ENCODE results near the gene SYT14.

The SYT14 gene

DNA sequence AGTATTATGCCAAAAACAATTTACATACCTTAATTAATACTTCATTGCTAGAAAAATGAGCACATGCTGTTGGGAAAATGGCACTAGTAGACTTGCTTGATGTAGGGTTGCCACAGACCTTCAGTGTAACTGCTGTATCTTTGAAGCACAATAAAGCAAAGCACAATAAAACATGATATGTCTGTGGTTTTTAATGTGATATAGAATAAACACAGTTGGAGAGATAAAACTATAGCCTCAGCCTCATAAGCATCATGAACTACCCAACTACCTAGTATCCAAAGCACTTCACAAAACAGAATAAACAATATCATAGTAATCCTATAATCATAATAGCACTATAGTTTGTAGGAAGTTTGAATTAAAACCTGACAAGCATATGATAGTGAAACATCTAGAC, 143.5 kb downstream of the SYT14 start:
- H3K4me3 ChIP-seq (ENCODE audit: low read depth, low read length): no peak overlapping the region
- DNase-seq (ENCODE audit: low read depth): no peak
- TF ChIP-seq, protein P1, sequence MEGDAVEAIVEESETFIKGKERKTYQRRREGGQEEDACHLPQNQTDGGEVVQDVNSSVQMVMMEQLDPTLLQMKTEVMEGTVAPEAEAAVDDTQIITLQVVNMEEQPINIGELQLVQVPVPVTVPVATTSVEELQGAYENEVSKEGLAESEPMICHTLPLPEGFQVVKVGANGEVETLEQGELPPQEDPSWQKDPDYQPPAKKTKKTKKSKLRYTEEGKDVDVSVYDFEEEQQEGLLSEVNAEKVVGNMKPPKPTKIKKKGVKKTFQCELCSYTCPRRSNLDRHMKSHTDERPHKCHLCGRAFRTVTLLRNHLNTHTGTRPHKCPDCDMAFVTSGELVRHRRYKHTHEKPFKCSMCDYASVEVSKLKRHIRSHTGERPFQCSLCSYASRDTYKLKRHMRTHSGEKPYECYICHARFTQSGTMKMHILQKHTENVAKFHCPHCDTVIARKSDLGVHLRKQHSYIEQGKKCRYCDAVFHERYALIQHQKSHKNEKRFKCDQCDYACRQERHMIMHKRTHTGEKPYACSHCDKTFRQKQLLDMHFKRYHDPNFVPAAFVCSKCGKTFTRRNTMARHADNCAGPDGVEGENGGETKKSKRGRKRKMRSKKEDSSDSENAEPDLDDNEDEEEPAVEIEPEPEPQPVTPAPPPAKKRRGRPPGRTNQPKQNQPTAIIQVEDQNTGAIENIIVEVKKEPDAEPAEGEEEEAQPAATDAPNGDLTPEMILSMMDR (IDR thresholded peaks at IDR 0.05; ENCODE audit: insufficient read depth, low read depth, low read length, missing control alignments): no peak

DNA sequence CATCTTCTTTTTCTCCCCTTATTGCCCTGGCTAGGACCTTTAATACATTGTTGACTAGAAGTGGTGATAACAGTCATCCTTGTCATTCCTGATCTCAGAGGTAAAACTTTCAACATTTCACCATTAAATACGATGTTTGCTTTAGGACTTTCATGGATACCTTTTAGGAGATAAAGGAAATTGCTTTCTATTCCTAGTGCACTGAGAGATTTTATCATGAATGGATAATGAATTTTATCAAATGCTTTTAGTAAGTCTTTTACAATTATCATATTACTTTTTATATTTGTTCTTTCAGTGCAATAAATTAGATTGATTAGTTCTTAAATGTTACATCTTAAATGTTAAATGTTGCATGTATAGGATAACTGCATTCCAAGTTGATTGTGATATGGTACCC, 147.3 kb downstream of the SYT14 start:
- no peak for DNase-seq (ENCODE audit: low read depth)
- TF ChIP-seq, protein P1 (IDR thresholded peaks at IDR 0.05; ENCODE audit: insufficient read depth, low read depth, low read length, missing control alignments): no peak
- H3K4me3 ChIP-seq (ENCODE audit: low read depth, low read length): no peak overlapping the region

DNA sequence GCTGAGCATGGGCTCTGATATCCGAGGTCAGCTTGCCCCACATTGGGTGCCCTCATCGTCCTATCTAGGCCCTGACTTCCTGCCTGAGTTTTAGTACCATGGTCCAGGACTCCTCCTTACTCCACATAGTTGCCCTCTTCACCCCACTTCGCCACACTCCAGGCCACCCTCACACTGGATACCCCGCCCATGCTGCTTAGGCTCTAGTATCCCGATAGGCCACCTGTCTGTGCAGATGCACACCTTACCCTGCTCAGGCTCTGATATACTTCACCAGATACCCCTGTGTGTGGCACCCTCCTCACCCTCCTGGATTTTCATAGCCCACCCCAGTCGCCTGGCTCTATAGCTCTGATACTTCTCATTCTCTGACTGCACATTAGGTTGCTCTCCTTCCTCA, 149.0 kb downstream of the SYT14 start:
- DNase-seq (ENCODE audit: low read depth): no peak
- no peak overlapping the region for H3K4me3 ChIP-seq (ENCODE audit: low read depth, low read length)
- TF ChIP-seq, protein P1 (IDR thresholded peaks at IDR 0.05; ENCODE audit: insufficient read depth, low read depth, low read length, missing control alignments): no peak

DNA sequence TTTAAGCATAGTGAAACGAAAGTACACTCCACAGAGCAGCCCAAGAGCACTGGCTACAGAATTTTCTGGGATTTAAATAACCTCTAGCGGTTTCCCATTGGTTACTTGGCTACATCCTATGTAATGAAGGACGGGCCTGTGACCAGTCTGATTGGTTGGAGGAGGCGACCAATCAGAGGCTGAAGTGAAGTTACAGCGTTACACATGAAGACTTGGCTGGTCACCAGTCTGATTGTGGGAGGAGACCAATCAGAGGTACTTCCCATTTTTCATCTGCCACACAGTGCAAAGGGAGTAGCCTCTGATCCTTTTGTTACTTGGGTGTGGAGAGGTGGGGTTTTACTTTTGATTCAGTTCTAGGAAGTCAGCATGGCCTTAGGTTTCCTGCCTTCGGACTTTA, 151.8 kb downstream of the SYT14 start:
- TF ChIP-seq, protein P1 (IDR thresholded peaks at IDR 0.05; ENCODE audit: insufficient read depth, low read depth, low read length, missing control alignments): no peak
- peak; percentile 8 for DNase-seq (ENCODE audit: low read depth)

DNA sequence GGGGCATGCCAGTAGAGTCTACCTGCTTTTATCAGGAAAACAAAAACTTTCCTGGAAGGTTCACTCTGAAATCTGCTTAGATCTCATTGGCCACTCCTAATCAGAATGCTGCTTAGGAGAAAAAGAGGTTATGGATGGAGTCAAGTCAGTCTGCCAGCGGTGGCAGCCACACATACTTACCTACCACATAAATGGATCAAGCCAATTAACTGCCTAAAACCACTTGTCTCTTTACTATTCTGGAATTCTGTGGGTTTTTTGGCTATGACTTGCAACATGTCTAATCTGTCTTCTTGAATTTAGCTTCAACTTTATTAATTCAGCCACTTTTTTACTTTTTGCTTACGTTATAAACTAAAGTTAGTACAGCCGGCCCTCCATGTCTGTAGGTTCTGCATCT, 154.3 kb downstream of the SYT14 start:
- no peak overlapping the region for H3K4me3 ChIP-seq (ENCODE audit: low read depth, low read length)
- DNase-seq (ENCODE audit: low read depth): no peak
- TF ChIP-seq, protein P1 (IDR thresholded peaks at IDR 0.05; ENCODE audit: insufficient read depth, low read depth, low read length, missing control alignments): no peak

More for the DNA sequence above, 151.8 kb downstream of the SYT14 start:
- H3K4me3 ChIP-seq (ENCODE audit: low read depth, low read length): no peak overlapping the region

DNA sequence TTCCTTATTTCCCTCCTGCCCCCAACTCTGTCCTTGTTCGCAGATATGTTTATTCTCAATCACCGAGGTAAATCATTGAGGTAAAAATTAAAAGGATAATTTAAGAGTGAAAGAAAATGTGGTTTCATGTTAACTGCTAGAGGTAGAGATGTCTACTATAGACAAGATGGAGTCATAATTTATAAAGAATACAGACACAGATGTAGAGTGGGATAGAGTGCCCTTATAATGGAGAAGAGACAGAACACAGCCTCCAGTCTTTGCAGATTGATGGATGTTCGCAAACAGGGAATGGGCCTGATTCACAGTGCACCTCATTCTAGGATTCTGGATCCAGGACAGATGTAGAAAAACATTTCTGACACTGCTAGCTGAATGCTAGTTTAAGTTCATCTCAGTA, 155.4 kb downstream of the SYT14 start:
- DNase-seq (ENCODE audit: low read depth): no peak
- no peak overlapping the region for H3K4me3 ChIP-seq (ENCODE audit: low read depth, low read length)
- TF ChIP-seq, protein P1 (IDR thresholded peaks at IDR 0.05; ENCODE audit: insufficient read depth, low read depth, low read length, missing control alignments): no peak

DNA sequence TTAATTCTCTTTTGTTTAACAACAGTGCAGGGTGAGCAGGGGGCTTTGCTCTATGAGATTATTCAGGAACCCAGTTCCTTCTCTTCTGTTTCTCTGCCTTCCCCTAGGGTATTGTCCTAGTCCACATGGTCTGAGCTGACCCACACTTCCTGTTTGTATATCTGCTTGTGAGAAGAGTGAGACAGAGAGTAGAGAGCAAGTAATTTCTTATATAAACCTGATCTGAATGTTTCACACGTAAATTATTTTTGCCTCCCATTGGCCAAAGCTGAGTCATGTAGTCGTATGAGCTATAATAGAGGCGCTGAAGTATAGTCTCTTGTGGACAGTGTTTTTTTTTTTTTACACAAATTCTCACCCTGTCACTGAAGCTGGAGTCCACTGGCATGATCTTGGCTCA, 160.3 kb downstream of the SYT14 start:
- no peak overlapping the region for H3K4me3 ChIP-seq (ENCODE audit: low read depth, low read length)
- DNase-seq (ENCODE audit: low read depth): no peak
- TF ChIP-seq, protein P1 (IDR thresholded peaks at IDR 0.05; ENCODE audit: insufficient read depth, low read depth, low read length, missing control alignments): no peak

All from GM12865 (cell line).